ENCODE results near the gene UBE2V1. TPM values are rescaled to one million over a fixed set of nuclear protein-coding genes. Genes with fewer than 3 reads are reported as not detected.

UBE2V1 gene
- total RNA-seq, 4 donors from 2014 or later, result 80.5 to 162 (median 99.0) TPM

- DNase-seq (ENCODE audit: low spot score in 2 of 2), result no peak
- TF ChIP-seq EP300 (IDR thresholded peaks at IDR 0.05) (no peak), POLR2A (IDR thresholded peaks at IDR 0.05) (no peak), POLR2AphosphoS5 (IDR thresholded peaks at IDR 0.05) (no peak)
- TF ChIP-seq, protein P1, sequence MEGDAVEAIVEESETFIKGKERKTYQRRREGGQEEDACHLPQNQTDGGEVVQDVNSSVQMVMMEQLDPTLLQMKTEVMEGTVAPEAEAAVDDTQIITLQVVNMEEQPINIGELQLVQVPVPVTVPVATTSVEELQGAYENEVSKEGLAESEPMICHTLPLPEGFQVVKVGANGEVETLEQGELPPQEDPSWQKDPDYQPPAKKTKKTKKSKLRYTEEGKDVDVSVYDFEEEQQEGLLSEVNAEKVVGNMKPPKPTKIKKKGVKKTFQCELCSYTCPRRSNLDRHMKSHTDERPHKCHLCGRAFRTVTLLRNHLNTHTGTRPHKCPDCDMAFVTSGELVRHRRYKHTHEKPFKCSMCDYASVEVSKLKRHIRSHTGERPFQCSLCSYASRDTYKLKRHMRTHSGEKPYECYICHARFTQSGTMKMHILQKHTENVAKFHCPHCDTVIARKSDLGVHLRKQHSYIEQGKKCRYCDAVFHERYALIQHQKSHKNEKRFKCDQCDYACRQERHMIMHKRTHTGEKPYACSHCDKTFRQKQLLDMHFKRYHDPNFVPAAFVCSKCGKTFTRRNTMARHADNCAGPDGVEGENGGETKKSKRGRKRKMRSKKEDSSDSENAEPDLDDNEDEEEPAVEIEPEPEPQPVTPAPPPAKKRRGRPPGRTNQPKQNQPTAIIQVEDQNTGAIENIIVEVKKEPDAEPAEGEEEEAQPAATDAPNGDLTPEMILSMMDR (IDR thresholded peaks at IDR 0.05), result no peak
- peaks cover 44% of the 10 kb centered on the region for H3K4me1 ChIP-seq
These were observed 60.2 kb downstream of the UBE2V1 start for GRCh38 chr20:50052550-50053361.

DNA sequence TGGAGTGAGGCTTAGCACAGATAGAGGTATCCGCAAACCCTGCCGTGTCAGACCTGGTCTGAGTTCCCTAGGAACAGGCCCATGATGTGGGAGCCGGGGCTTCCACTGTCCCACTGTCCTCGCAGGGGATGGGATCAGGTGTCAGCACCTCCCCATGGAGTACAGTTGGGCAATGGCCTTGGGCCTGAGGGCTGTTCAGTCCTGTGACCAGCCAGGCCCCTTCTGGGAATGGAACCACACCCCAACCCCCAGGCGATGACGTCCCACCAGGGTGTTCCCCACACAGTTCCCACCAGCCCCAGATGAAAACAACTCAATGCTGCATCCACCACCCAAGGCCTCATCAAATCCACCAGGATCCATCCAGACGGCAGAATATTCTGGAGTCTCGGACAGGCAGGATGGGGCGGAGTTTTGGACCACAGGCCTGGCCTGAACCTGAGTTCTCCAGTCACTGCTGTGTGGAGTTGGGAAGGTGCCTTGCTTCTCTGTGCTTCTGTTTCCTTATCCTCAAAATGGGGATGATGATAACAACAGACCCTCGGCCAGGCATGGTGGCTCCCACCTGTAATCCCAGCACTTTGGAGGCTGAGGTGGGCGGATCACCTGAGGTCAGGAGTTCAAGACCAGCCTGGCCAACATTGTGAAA lies 62.2 kb downstream of the UBE2V1 start:
- H3K4me1 ChIP-seq, result peaks cover 57% of the 10 kb centered on the region
- no peaks in the 10 kb centered on the region for H3K27me3 ChIP-seq
- no peaks in the 10 kb centered on the region for H3K9me3 ChIP-seq
- TF ChIP-seq POLR2AphosphoS5 (IDR thresholded peaks at IDR 0.05), result no peak
- no peak for TF ChIP-seq POLR2A (IDR thresholded peaks at IDR 0.05)
- no peak for TF ChIP-seq EP300 (IDR thresholded peaks at IDR 0.05)
- TF ChIP-seq, protein P1 (IDR thresholded peaks at IDR 0.05), result no peak
- no peaks in the 10 kb centered on the region for H3K36me3 ChIP-seq
- WGBS, result 82% methylated on average over 8 of the region's 11 CpGs
- peak overlapping the region; percentile 26 for H3K27ac ChIP-seq
- H3K4me3 ChIP-seq, result no peak overlapping the region
- peak in 1 of 2 donors; percentile 84 for DNase-seq (ENCODE audit: low spot score in 2 of 2)

More at GRCh38 chr20:50052550-50053361, 60.2 kb downstream of the UBE2V1 start:
- Histone ChIP-seq H3K9me3 (no peaks in the 10 kb centered on the region), H3K27ac (no peak overlapping the region), H3K4me3 (no peak overlapping the region), H3K27me3 (no peaks in the 10 kb centered on the region), H3K36me3 (no peaks in the 10 kb centered on the region)
- WGBS, result 38% methylated on average over 9 of the region's 20 CpGs

- no peak for DNase-seq (ENCODE audit: low spot score in 2 of 2)
- WGBS, result 97% methylated on average over 5 of the region's 5 CpGs
These were observed 62.7 kb downstream of the UBE2V1 start for GRCh38 chr20:50050214-50050613.

DNA sequence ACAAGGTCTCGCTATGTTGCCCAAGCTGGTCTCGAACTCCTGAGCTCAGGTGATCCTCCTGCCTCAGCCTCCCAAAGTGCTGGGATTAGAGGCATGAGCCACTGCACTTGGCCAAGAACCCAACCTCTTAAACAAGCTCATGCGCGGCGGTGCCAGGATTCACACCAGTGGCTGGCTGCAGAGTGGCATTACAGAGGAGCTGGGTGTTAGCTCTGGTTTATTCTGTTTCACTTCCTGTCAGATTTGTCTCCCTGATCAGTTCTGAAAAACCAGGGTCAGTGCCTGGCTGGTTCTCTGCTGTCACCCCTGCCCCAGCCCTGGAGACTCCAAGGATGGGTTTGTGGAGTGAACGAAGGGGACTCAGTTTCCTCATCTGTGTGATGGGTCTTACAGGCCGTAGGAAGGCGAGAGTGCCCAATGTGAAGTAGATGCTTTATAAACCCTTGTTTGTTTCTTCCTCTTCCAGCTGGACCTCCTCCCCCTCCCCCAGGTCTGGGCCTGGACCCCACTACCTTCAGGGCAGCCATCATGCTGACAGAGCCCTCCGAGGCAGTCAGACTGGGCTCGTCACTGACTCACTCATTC lies 63.4 kb downstream of the UBE2V1 start:
- H3K27me3 ChIP-seq, result no peaks in the 10 kb centered on the region
- H3K9me3 ChIP-seq, result no peaks in the 10 kb centered on the region
- peak overlapping the region; percentile 11 for H3K27ac ChIP-seq
- no peak overlapping the region for H3K4me3 ChIP-seq
- 98% methylated on average over 6 of the region's 10 CpGs for WGBS
- H3K36me3 ChIP-seq, result no peaks in the 10 kb centered on the region
- TF ChIP-seq, protein P1 (IDR thresholded peaks at IDR 0.05), result no peak
- TF ChIP-seq POLR2AphosphoS5 (IDR thresholded peaks at IDR 0.05) (no peak), POLR2A (IDR thresholded peaks at IDR 0.05) (no peak), EP300 (IDR thresholded peaks at IDR 0.05) (no peak)
- no peak for DNase-seq (ENCODE audit: low spot score in 2 of 2)
- peaks cover 47% of the 10 kb centered on the region for H3K4me1 ChIP-seq

More at GRCh38 chr20:50050214-50050613, 62.7 kb downstream of the UBE2V1 start:
- no peaks in the 10 kb centered on the region for H3K27me3 ChIP-seq
- H3K4me3 ChIP-seq, result no peak overlapping the region
- no peaks in the 10 kb centered on the region for H3K9me3 ChIP-seq
- TF ChIP-seq, protein P1 (IDR thresholded peaks at IDR 0.05), result no peak
- peaks cover 54% of the 10 kb centered on the region for H3K4me1 ChIP-seq
- no peak overlapping the region for H3K27ac ChIP-seq
- H3K36me3 ChIP-seq, result no peaks in the 10 kb centered on the region

All from suprapubic skin (tissue), 4 donors.